Esophagus squamous epithelium (tissue), 5 donors: Measurements from ENCODE around the gene KCTD2. TPM values are rescaled to one million over a fixed set of nuclear protein-coding genes. Genes with fewer than 3 reads are reported as not detected.
A peak's percentile ranks its signal among the peaks of the same experiment; 100 is the strongest.

Source experiments
- DNase-seq: peaks from one replicate; lab custom pipeline; 2025; lab: John Stamatoyannopoulos, UW
- H3K27ac ChIP-seq, 4 donors: fragments of 200-600 bp; sonication (generic); one replicate each; pipeline ENCODE4 v1.5.1; 2016 to 2019; ENCODE audit warnings: mild to moderate bottlenecking in 1 of 4
- H3K27me3 ChIP-seq, 4 donors: fragments of 200-600 bp; sonication (generic); 1 replicate in 3 of 4; 2 replicates in 1 of 4; pipeline versions ENCODE4 v1.5.1 to v1.6.0; 2017 to 2021; ENCODE audit warnings: antibody characterized with exemption in 1 of 4
- H3K36me3 ChIP-seq, 3 donors: fragments of 200-600 bp; sonication (generic); one replicate each; pipeline ENCODE4 v1.5.1; 2016 to 2019
- H3K4me1 ChIP-seq, 3 donors: fragments of 200-600 bp; sonication (generic); one replicate each; pipeline ENCODE4 v1.5.1; 2017 to 2019
- H3K4me3 ChIP-seq, 4 donors: fragments of 200-600 bp; sonication (generic); 1 replicate in 3 of 4; 2 replicates in 1 of 4; pipeline ENCODE4 v1.5.1; 2016 to 2019; ENCODE audit warnings: mild to moderate bottlenecking in 2 of 4, moderate library complexity in 1 of 4
- H3K9me3 ChIP-seq, 3 donors: fragments of 200-600 bp; sonication (generic); one replicate each; pipeline ENCODE4 v1.5.1; 2016 to 2019
- CTCF ChIP-seq, 6 experiments: fragments of 450-650 bp in 4 of 6; fragments of 200-600 bp in 2 of 6; sonication (generic) in 2 of 6; IDR thresholded peaks; one replicate each; pipeline ENCODE4 v1.5.1; 2016 to 2019; ENCODE audit warnings: antibody characterized with exemption in 6 of 6, mild to moderate bottlenecking in 4 of 6, moderate library complexity in 4 of 6
- POLR2A ChIP-seq, 4 donors: fragments of 450-650 bp; IDR thresholded peaks; one replicate each; pipeline ENCODE4 v1.6.1; 2017; ENCODE audit warnings: antibody characterized with exemption in 4 of 4, mild to moderate bottlenecking in 4 of 4, moderate library complexity in 3 of 4
- WGBS, 2 donors: methylation state at CpG; one replicate each; pipeline ENCODE4 v1.1.5; 2018; 5-methylcytosine and 5-hydroxymethylcytosine counted together
- intact Hi-C: fragments of 100-400 bp; cut with DNase I; formaldehyde crosslinking; loops from one replicate; pipeline ENCODE4 v1.15.0; 2022
- total RNA-seq, 4 donors: library from RNA; depleted of rRNA; stranded (reverse); fragments of >200 nt; gene quantifications; one replicate each; pipeline ENCODE4 v1.1.0, GENCODE V29; 2016
- donor health status: DM: yes; HTN: yes; CAD: no.

Gene KCTD2
- total RNA-seq, 4 donors from 2014 or later = 11.5 to 17.6 (median 14.2) TPM

GRCh38 chr17:75087558-75088453, 40.8 kb downstream of the KCTD2 start, which contains the start of gene SLC16A5:
Gene SLC16A5, plus strand, starts transcription at chr17:75087954. Its CDS starts 5,683 bp downstream, at chr17:75093637.
- intact Hi-C loops = no loop called here
- peak; percentile 27 for DNase-seq
- Histone ChIP-seq H3K4me3 (peak within 1 kb of the TSS; percentile 50 to 71 (median 68)), H3K27ac (peak within 1 kb of the TSS; percentile 92 to 94 (median 92)), H3K27me3 (no peaks in the 10 kb centered on the region), H3K4me1 (peaks cover 39 to 86% (median 53%) of the 10 kb centered on the region in 3 donors), H3K36me3 (no peaks in the 10 kb centered on the region), H3K9me3 (no peaks in the 10 kb centered on the region)
- TF ChIP-seq CTCF (IDR thresholded peaks at IDR 0.05) (no peak), POLR2A (IDR thresholded peaks at IDR 0.05) (peak in 2 of 4 donors; percentile 35 to 80)
- 0 to 8% methylated on average over 11 to 16 of the region's 69 CpGs for WGBS, 2 donors

DNA sequence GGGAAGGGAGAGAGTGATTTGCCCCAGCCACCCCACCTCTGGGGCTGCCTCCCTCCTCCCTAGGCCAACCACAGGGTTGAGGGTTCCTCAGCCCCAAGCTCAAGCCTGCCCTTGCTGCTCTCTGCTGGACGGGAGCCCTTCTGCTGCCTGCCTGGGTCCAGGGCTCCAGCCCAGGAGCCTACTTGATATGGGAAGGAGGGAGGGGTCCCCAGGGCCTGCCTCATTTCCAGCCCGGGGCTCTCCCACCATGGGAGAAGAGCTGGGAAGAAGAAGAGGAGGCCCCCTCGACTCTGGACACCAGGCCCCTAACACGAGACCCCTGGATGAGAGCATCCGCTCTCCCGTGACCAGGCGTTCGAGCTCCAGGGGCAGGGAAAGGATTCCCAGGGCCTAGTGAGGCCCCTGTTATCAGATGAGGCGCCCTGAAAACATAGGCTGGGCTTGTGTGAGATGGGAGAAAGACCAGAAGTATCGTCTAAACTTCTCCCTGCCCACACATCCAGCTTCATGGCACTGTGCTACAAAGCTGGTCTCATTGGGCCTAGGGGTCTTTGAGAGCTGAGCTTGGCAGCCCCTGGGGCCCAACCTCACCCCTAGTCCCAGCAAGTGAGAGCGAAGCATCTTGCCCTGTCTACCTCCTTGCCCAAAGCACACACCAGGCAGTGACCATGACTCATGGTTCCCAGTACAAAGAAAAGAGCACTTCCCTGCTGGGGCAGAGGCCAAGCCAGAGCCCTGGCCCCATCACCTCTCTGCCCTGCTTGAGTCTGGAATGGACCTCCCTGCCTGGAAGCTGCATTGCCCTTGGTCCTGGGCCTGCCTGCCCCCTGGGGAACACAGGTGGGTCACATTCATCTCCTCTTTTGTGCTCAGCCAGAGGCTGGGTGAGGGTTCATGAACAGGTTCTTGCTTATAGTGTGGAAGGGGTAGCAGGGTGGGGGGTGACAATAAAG, 41.7 kb downstream of the KCTD2 start:
- H3K9me3 ChIP-seq = no peaks in the 10 kb centered on the region
- peaks cover 49 to 90% (median 62%) of the 10 kb centered on the region in 3 donors for H3K4me1 ChIP-seq
- H3K36me3 ChIP-seq = no peaks in the 10 kb centered on the region
- no peak for DNase-seq
- H3K4me3 ChIP-seq = peak overlapping the region; percentile 50 to 71 (median 68)
- 48 to 63% methylated on average over 4 to 5 of the region's 11 CpGs for WGBS, 2 donors
- peak overlapping the region; percentile 92 to 94 (median 92) for H3K27ac ChIP-seq
- TF ChIP-seq POLR2A (IDR thresholded peaks at IDR 0.05) = peak in 1 of 4 donors; percentile 44
- TF ChIP-seq CTCF (IDR thresholded peaks at IDR 0.05) = no peak
- intact Hi-C loops = no loop called here
- no peaks in the 10 kb centered on the region for H3K27me3 ChIP-seq

GRCh38 chr17:75090871-75091854, 44.1 kb downstream of the KCTD2 start:
- intact Hi-C loops = no loop called here
- Histone ChIP-seq H3K27ac (peak overlapping the region; percentile 76 to 93 (median 92)), H3K27me3 (no peaks in the 10 kb centered on the region), H3K9me3 (no peaks in the 10 kb centered on the region), H3K36me3 (no peaks in the 10 kb centered on the region), H3K4me3 (peak overlapping the region in 2 of 4 donors; percentile 6 to 12), H3K4me1 (peaks cover 53 to 100% (median 80%) of the 10 kb centered on the region in 3 donors)
- 28 to 43% methylated on average over 13 of the region's 19 CpGs for WGBS, 2 donors
- TF ChIP-seq CTCF (IDR thresholded peaks at IDR 0.05) (no peak), POLR2A (IDR thresholded peaks at IDR 0.05) (no peak)
- DNase-seq = no peak

DNA sequence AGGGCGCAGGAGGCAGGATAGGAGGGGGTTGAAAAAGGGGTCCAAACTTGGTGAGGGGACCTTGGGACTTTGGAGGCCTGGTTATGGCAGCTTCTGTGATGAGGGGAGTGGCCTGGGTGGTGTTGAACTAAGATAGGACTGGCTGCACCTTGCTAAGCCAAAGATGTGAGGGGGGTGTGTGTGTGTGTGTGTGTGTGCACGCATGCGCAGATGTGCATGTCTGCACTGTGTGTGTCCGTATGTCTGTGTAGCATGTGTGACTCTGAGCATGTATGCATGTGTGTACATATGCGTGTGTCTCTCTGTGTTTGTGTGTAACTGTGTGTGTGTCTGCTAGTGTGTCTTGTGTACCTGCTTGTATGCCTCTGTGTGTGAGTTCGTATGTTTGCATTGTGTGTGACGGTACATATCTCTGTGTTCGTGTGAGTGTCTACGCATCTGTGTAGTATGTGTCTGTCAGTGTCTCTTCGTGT, 44.9 kb downstream of the KCTD2 start:
- no peak for DNase-seq
- no peaks in the 10 kb centered on the region for H3K9me3 ChIP-seq
- intact Hi-C loops = no loop called here
- 67 to 85% methylated on average over 6 to 10 of the region's 10 CpGs for WGBS, 2 donors
- H3K4me3 ChIP-seq = peak overlapping the region in 2 of 4 donors; percentile 6 to 12
- H3K27me3 ChIP-seq = no peaks in the 10 kb centered on the region
- H3K4me1 ChIP-seq = peaks cover 54 to 100% (median 79%) of the 10 kb centered on the region in 3 donors
- H3K27ac ChIP-seq = peak overlapping the region; percentile 76 to 93 (median 92)
- no peaks in the 10 kb centered on the region for H3K36me3 ChIP-seq
- TF ChIP-seq POLR2A (IDR thresholded peaks at IDR 0.05) (no peak), CTCF (IDR thresholded peaks at IDR 0.05) (no peak)
